LoVo (cell line): Measurements from ENCODE around the gene GPR135.
"Not testable (repeated sequence)": the region's sequence is repeated elsewhere in the genome, so short reads cannot be mapped to it uniquely, and the experiment has no call there.

Experiments
- DNase-seq: peaks from one replicate; pipeline ENCODE4 v3.0.0-alpha.2; 2016; ENCODE audit warnings: low spot score

Gene GPR135

GRCh38 chr14:59474172-59474571 is 9.0 kb upstream of the GPR135 start:
- DNase-seq = no peak

GRCh38 chr14:59464486-59465315 is 479 bp downstream of the GPR135 start:
- peak; percentile 50 for DNase-seq

DNA sequence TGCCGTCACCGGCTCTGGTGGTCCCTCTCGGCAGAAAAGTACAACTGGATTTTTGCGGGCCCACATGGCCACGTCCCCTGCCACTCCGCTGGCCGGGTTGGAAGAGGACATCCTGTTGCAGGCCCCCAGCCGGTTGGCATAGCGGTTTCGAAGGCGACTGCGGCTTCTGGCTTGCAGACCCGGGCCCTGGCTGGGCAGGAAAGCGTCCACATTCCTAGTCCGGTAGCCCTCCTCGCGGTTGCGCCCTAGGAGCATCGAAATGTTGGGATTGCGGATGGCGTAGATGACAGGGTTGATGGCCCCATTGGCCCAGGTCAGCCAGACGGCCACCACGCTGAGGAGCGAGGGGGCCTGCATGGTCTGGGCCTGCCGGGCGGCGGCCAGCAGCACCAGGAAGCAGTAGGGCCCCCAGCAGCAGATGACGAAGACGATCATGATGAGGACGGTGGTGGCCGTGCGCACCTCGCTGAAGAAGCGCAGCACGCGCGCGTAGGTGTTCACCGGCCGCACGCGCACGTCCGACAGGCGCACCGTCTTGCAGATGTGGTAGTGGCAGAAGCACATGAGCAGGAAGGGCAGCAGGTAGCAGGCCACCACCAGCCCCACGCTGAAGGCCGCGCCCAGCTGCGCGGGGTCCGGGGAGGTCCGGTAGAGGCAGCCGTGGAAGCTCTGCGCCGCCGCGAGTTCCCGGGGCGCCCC is 1.2 kb downstream of the GPR135 start:
- no peak for DNase-seq

- no peak for DNase-seq
Observed at GRCh38 chr14:59461891-59462290, 3.3 kb downstream of the GPR135 start.

DNA sequence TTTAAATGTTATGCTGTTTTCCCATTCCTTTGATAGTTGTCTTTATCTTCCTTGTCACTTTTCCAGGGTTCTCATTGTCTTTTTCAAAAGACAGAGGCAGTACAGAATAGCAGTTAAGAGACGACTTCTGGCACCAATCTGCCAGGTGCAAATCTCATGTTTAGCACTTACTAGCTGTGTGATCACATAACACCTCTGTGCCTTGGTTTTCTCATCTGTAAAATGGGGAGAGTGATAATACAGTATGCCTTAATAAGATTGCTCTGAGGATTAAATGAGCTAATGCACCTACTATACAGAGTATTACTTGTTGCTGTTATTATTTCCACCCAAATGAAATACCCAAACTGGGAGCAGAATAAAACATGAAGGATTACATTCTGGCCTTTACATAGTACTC is 4.8 kb downstream of the GPR135 start:
- no peak for DNase-seq

DNA sequence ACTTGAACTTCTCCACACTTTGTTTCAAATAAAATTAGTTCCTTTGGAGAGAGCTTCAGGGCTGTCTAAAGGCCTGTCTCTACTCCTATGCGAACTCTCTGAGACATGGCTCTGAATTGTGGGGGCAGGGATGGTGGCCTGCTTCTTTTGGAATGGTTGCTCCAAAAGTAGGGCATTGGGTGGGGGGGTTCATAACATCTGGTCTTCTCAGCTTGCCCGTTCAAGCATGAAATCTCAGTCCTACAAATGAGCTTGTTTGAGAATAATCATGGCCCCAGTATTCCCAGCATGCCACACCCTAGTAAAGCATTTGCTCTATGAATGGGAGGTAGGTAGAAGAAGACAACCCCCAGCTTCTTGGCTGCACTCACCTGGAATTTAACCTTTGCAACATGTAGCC is 6.7 kb downstream of the GPR135 start:
- no peak for DNase-seq

DNA sequence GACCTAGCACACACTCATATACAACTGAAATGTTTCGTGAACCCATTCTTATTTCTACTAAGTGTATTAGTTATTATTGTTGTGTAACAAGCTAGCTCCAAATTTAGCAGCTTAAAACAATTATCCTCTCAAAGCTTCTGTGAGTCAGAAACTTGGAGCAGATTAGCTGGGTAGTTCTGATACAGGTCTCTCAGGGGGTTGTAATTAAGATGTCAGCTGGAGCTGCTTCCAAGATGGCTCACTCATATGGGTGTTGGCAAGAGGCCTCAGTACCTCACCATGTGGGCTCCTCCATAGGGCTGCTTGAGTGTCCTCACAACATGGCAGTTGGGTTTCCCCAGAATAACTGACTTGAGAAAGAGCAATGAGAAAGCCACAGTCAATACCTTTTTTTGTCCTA is 9.8 kb downstream of the GPR135 start:
- DNase-seq = no peak

- no peak for DNase-seq
Observed at GRCh38 chr14:59454139-59454538, 11.0 kb downstream of the GPR135 start.

DNA sequence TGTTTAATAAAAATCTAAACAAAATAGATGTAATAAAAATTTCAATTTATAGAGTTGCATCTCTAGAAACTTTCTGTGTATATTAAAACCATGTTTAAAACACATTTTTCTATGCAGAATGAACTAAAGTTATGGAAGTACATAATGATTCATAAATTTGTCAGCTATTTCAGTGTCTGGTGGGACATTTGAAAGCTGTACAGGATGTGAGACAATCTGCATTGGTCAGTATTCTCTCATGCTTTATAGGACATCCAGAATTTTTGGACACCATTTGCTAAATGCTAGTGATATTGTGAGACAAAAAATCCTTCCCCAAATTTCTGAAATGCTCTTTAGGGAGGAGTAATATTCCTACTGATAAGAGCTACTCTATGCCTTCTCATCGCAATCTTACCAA is 13.3 kb downstream of the GPR135 start:
- no peak for DNase-seq

DNA sequence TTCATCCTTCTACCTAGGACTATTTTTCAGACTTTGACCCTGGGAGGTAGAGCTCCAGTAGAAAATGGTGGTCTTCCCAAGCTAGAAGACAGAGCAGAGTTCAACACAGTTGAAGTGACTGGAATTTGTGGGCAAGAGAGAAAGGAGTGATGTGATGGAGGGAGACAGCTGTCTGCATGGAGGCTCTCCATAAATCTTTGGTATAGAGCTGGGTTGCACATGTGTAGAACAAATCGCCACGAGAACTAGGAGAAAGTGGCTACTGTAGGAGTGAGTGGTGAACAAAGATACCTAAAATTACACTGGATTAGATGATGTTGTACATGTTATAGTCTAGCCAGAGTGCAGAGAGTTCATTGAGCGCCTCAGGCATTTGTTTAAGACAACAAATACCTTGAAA is 14.5 kb downstream of the GPR135 start:
- no peak for DNase-seq

GRCh38 chr14:59448673-59449072 is 16.5 kb downstream of the GPR135 start:
- not testable (repeated sequence) for DNase-seq

DNA sequence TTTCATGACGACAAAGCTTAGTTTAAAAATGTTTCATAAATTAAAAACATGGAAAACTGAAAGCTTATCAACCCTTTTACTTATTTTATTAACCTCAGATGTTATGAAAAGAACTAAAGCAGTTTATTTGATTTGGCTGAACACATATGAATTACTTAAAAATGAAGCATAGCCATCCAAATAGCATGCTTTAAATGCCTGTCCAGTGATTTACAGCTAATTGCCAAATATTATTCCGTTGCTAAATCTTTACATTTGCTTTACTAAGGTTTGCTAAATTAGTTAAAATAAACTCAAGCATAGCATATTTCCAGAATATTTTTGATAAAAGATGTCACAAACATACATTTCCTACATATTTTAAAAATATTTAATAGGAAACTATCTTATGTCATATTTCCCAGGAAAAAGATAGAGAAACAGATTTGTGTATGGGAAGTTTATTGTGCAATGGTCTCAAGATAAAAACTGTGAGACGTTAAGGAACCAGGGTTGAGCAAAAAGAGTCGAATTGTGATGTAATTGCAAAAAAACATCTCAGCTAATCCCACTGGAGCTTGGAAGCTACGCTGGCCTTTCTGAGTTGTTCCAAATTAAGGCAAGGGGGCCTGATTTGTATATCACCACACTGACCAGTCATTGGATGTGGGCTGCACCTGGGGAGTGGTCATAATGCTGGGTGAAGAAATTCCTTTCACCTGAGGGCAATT is 25.8 kb downstream of the GPR135 start:
- DNase-seq = no peak

DNA sequence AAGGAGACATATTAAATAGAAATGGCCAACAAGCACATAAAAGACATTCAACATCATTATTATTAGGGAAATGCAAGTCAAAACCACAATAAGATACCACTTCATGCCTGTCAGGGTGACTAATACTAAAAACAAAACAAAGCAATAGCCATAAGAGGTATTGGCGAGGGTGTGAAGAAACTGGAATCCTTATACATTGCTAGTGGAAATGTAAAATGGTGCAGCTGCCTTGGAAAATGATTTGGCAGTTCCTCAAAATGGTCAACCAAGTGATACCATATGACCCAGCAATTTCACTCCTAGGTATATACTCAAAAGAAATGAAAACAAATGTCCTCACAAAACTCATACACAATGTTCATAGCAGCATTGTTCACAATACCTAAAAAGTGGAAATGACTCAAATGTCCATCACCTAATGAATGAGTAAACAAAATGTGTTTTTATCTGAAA is 27.0 kb downstream of the GPR135 start:
- DNase-seq = no peak

GRCh38 chr14:59435987-59436386 is 29.2 kb downstream of the GPR135 start:
- no peak for DNase-seq

GRCh38 chr14:59435101-59435500 is 30.1 kb downstream of the GPR135 start:
- DNase-seq = no peak

DNA sequence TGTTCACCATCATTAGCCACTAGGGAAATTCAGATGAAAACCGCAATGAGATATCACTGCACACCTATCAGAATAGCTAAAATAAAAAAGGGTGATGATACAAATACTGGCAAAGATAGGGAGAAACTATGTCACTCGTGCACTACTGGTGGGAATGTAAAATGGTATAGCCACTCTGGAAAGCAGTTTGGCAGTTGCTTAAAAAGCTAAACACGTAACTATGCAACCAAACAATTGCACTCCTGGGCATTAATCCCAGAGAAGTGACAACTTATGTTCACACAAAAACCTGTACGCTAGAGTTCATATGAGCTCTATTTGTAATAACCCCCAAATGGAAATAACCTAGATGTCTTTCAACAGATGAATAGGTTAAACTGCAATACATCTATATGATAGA is 35.4 kb downstream of the GPR135 start:
- no peak for DNase-seq

DNA sequence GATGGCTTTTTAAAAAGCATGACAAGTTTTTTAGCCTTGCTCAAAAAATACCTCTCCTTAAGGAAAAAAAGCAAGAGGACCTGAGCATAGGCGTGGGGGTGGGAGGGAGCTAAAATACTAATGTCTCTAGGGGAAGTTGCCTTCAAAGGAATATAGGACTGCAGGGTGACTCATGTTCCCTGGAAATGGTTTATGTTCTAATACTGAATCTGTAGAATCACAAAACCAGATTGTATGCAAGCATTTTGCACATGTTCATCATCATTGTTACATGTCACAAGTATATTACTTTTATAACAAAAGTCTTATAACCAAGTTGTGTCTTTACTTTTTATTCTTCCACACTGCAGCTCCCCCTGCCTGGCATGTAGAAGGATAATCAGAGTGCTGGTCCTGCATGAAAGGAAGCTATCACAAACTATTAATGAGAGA is 36.6 kb downstream of the GPR135 start:
- no peak for DNase-seq

GRCh38 chr14:59427653-59428580 is 37.3 kb downstream of the GPR135 start:
- no peak for DNase-seq

DNA sequence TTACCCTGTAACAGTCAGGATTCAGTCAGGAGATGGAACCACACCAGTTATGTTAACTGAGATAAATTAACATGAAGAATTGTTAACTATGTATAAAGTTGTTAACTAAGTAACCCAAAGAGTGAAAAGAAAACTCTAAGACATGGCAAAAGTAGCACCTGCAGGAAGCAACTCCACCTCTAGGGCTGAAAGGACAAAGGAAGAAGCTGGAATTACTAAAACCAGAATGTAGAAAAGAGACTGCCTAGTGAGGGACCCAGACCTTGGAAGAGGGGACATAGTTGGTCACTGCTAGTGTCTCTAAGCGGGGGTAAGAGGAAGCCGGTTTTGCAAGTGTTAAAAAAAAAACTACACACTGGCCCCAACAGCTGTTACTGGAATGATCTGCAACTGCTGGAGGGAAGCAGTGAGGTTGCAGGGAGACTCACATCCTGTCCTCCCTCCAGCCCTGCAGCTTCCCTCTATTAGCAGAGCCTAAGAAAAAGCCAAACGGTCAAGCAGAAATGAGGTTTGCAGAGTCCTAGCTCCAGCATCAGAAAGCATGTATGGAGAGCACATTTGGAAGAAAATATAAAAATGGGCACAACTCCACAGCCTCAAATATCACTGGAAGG is 39.8 kb downstream of the GPR135 start:
- DNase-seq = no peak

- no peak for DNase-seq
Observed at GRCh38 chr14:59424341-59425071, 40.7 kb downstream of the GPR135 start.
